ENCODE results near the gene WFDC1.

Gene WFDC1

GRCh38 chr16:84303023-84303422, 8.3 kb downstream of the WFDC1 start:
- TF ChIP-seq CTCF (IDR thresholded peaks at IDR 0.05; ENCODE audit: borderline replicate concordance, control extremely low read depth, extremely low read depth, insufficient read depth, missing control alignments): no peak
- in situ Hi-C loops (cut with MboI; ENCODE audit: low sequenced_read_pairs, unreplicated experiment): no loop called here
- no peak for DNase-seq (ENCODE audit: low spot score)

GRCh38 chr16:84303516-84303915, 8.8 kb downstream of the WFDC1 start:
- in situ Hi-C loops (cut with MboI; ENCODE audit: low sequenced_read_pairs, unreplicated experiment): no loop called here
- no peak for TF ChIP-seq CTCF (IDR thresholded peaks at IDR 0.05; ENCODE audit: borderline replicate concordance, control extremely low read depth, extremely low read depth, insufficient read depth, missing control alignments)

GRCh38 chr16:84306564-84306963, 11.9 kb downstream of the WFDC1 start:
- in situ Hi-C loops (cut with MboI; ENCODE audit: low sequenced_read_pairs, unreplicated experiment): no loop called here
- TF ChIP-seq CTCF (IDR thresholded peaks at IDR 0.05; ENCODE audit: borderline replicate concordance, control extremely low read depth, extremely low read depth, insufficient read depth, missing control alignments): no peak
- no peak for DNase-seq (ENCODE audit: low spot score)

More at GRCh38 chr16:84303516-84303915, 8.8 kb downstream of the WFDC1 start:
- no peak for DNase-seq (ENCODE audit: low spot score)

GRCh38 chr16:84307209-84307954, 12.7 kb downstream of the WFDC1 start:
- in situ Hi-C loops (cut with MboI; ENCODE audit: low sequenced_read_pairs, unreplicated experiment): no loop called here
- DNase-seq (ENCODE audit: low spot score): no peak
- TF ChIP-seq CTCF (IDR thresholded peaks at IDR 0.05; ENCODE audit: borderline replicate concordance, control extremely low read depth, extremely low read depth, insufficient read depth, missing control alignments): no peak

GRCh38 chr16:84308120-84308519, 13.4 kb downstream of the WFDC1 start:
- in situ Hi-C loops (cut with MboI; ENCODE audit: low sequenced_read_pairs, unreplicated experiment): no loop called here
- peak; percentile 50 for DNase-seq (ENCODE audit: low spot score)
- no peak for TF ChIP-seq CTCF (IDR thresholded peaks at IDR 0.05; ENCODE audit: borderline replicate concordance, control extremely low read depth, extremely low read depth, insufficient read depth, missing control alignments)

GRCh38 chr16:84310642-84311041, 16.0 kb downstream of the WFDC1 start:
- no peak for DNase-seq (ENCODE audit: low spot score)
- TF ChIP-seq CTCF (IDR thresholded peaks at IDR 0.05; ENCODE audit: borderline replicate concordance, control extremely low read depth, extremely low read depth, insufficient read depth, missing control alignments): no peak
- in situ Hi-C loops (cut with MboI; ENCODE audit: low sequenced_read_pairs, unreplicated experiment): no loop called here

Measured in GM13976 (cell line).